HUES64 (cell line): ENCODE data around the gene ZNF644.

Experiments used
- H3K27ac ChIP-seq: 2 replicates; pipeline ENCODE4 v1.7.0; 2013; ENCODE audit warnings: low read depth, low read length, inconsistent platforms
- H3K27me3 ChIP-seq: 2 replicates; pipeline ENCODE4 v1.6.1; 2013; ENCODE audit warnings: mild to moderate bottlenecking, low read length; ENCODE audit not compliant: insufficient read depth
- H3K36me3 ChIP-seq: 2 replicates; pipeline ENCODE4 v1.6.1; 2013; ENCODE audit warnings: mild to moderate bottlenecking, low read length; ENCODE audit not compliant: insufficient read depth
- H3K4me1 ChIP-seq: 2 replicates; pipeline ENCODE4 v1.6.1; 2013; ENCODE audit warnings: mild to moderate bottlenecking, low read length, moderate library complexity; ENCODE audit not compliant: insufficient read depth
- H3K4me3 ChIP-seq: 2 replicates; pipeline ENCODE4 v1.5.1; 2013; ENCODE audit warnings: mild to moderate bottlenecking, low read length, moderate library complexity
- H3K9ac ChIP-seq: 2 replicates; pipeline ENCODE4 v1.6.1; 2013; ENCODE audit warnings: mild to moderate bottlenecking, low read depth, low read length
- H3K9me3 ChIP-seq: 2 replicates; pipeline ENCODE4 v1.6.1; 2013; ENCODE audit warnings: low read depth, low read length; ENCODE audit not compliant: insufficient read depth
- WGBS: fragments of 150-250, 120-280 bp; methylation state at CpG from one replicate; pipeline ENCODE4 v1.1.7; 2013; ENCODE audit warnings: missing lambda C conversion rate; 5-methylcytosine and 5-hydroxymethylcytosine counted together

Gene ZNF644

GRCh38 chr1:91006113-91006908, 15.5 kb downstream of the ZNF644 start:
- H3K9me3 ChIP-seq: peaks cover 14% of the 10 kb centered on the region; the same call in 1 of the 2 replicates
- H3K27me3 ChIP-seq: no peaks in the 10 kb centered on the region
- no peak overlapping the region for H3K9ac ChIP-seq
- H3K27ac ChIP-seq: no peak overlapping the region
- H3K4me3 ChIP-seq: no peak overlapping the region
- H3K4me1 ChIP-seq: peaks cover 39% of the 10 kb centered on the region
- WGBS: 97% methylated on average over 2 of the region's 2 CpGs
- H3K36me3 ChIP-seq: peaks cover 7% of the 10 kb centered on the region; the same call in 1 of the 2 replicates

GRCh38 chr1:91005285-91005684, 16.6 kb downstream of the ZNF644 start:
- no peak overlapping the region for H3K4me3 ChIP-seq
- 100% methylated on average over 1 of the region's 1 CpG for WGBS
- no peak overlapping the region for H3K27ac ChIP-seq
- peaks cover 14% of the 10 kb centered on the region; the same call in 1 of the 2 replicates for H3K9me3 ChIP-seq
- peaks cover 7% of the 10 kb centered on the region; the same call in 1 of the 2 replicates for H3K36me3 ChIP-seq
- no peaks in the 10 kb centered on the region for H3K27me3 ChIP-seq
- H3K9ac ChIP-seq: no peak overlapping the region
- peaks cover 30% of the 10 kb centered on the region for H3K4me1 ChIP-seq

DNA sequence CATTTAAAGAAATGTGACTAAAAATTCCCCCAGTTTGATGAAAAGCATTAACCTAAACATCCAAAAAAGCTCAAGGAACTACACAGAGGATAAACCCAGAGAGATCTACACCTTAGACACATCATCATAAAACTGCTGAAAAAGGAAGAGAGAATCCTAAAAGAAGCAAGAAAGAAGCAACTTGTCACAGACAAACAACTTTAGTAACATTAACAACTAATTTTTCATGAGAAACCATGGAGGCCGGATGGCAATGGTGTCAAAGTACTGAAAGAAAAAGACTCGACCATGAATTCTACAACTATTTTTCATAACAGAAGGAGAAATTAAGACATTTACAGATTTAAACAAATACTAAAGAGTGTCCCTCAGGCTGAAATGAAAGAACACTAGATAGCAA, 17.7 kb downstream of the ZNF644 start:
- Histone ChIP-seq H3K27ac (no peak overlapping the region), H3K4me3 (no peak overlapping the region), H3K27me3 (no peaks in the 10 kb centered on the region), H3K36me3 (peaks cover 7% of the 10 kb centered on the region; the same call in 1 of the 2 replicates), H3K9ac (no peak overlapping the region), H3K4me1 (peaks cover 20% of the 10 kb centered on the region), H3K9me3 (peaks cover 14% of the 10 kb centered on the region; the same call in 1 of the 2 replicates)
- WGBS: 91% methylated on average over 2 of the region's 2 CpGs

DNA sequence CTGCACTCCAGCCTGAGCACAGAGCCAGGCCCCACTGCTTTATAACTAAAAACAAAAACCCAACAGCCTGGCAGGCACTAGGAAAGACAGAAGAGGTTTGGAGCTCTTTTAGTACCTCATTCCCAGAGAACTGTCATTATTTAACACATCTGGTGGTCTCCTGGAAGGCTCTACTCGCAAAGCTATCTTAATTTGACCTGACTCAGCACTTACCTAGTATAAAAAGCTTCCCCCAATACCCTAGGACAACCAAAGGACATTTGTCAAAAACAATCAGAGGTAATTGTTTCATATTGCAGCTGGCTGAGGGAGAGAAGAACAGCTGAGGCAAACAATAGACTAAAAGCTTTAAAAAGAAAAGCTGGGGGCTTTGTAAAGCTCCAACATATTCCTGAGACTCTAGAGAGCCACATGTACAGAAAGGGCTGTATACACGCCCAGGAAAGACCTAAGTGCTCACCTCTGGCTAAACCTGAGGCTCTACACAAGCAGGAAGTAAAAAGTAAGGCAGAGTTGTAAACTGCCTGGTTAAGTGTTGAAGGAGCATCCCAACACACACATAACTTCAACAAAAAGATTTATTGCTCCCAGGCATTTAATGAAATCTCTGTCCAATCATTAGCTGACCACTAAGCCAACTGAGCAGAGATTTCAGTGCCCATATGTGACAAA, 25.0 kb downstream of the ZNF644 start:
- no peaks in the 10 kb centered on the region for H3K27me3 ChIP-seq
- H3K9me3 ChIP-seq: peaks cover 15% of the 10 kb centered on the region
- 93% methylated on average over 2 of the region's 2 CpGs for WGBS
- H3K4me1 ChIP-seq: peaks cover 6% of the 10 kb centered on the region
- H3K4me3 ChIP-seq: no peak overlapping the region
- H3K9ac ChIP-seq: no peak overlapping the region
- H3K27ac ChIP-seq: no peak overlapping the region
- H3K36me3 ChIP-seq: peaks cover 5% of the 10 kb centered on the region

DNA sequence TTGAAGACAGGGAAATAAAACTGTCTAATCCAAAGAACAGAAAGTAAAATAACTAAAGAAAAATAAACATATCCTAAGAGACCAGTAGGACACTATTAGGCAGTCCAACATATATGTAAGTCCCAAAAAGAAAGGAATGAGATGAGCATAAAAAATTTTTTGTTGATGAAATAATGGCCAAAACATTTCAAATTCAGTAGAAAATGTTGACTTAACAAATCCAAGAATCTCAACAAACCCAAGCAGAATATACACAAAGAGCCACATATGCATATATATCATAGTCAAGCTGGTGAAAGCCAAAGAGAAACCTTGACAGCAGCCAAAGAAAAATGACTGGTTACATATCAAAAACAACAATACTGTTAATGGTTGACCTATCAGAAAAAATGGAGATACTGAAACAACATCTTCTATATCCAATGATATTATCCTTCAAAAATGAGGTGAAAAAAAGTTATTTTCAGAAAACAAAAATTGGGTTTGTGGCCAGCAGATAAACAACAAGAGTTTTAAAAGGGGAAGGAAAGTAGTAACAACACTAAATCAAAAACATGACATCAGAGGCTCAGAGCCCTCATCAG, 26.4 kb downstream of the ZNF644 start:
- no peak overlapping the region for H3K4me3 ChIP-seq
- no peak overlapping the region for H3K9ac ChIP-seq
- peaks cover 21% of the 10 kb centered on the region for H3K9me3 ChIP-seq
- peaks cover 19% of the 10 kb centered on the region for H3K36me3 ChIP-seq
- H3K27me3 ChIP-seq: no peaks in the 10 kb centered on the region
- H3K27ac ChIP-seq: no peak overlapping the region
- peaks cover 6% of the 10 kb centered on the region for H3K4me1 ChIP-seq

- peaks cover 6% of the 10 kb centered on the region for H3K4me1 ChIP-seq
Observed at GRCh38 chr1:90994461-90994860, 27.4 kb downstream of the ZNF644 start.

DNA sequence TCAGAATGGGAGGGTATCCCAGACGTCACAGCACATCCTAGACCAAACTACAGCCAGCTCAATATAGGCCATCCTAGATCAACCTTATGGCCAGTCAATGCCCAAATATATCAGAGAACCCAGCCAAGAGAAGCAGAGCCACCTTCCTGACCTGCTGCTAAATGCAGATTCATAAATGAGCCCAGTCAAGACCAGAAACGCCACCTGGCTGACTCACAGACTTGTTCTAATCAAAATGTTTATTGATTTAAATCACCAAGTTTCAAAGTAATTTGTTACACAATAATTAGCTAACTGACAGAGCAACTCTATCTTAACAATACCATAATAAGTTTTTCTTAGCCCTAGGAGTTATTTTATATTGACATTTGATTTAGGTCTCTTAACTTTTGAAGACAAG, 28.6 kb downstream of the ZNF644 start:
- H3K27ac ChIP-seq: no peak overlapping the region
- H3K27me3 ChIP-seq: no peaks in the 10 kb centered on the region
- H3K9ac ChIP-seq: no peak overlapping the region
- WGBS: 90% methylated on average over 2 of the region's 2 CpGs
- H3K9me3 ChIP-seq: peaks cover 41% of the 10 kb centered on the region
- no peak overlapping the region for H3K4me3 ChIP-seq
- peaks cover 39% of the 10 kb centered on the region for H3K36me3 ChIP-seq
- H3K4me1 ChIP-seq: peaks cover 6% of the 10 kb centered on the region

More at GRCh38 chr1:90994461-90994860, 27.4 kb downstream of the ZNF644 start:
- no peak overlapping the region for H3K4me3 ChIP-seq
- 91% methylated on average over 1 of the region's 1 CpG for WGBS
- H3K36me3 ChIP-seq: peaks cover 28% of the 10 kb centered on the region
- H3K9me3 ChIP-seq: peaks cover 29% of the 10 kb centered on the region
- no peak overlapping the region for H3K9ac ChIP-seq
- no peaks in the 10 kb centered on the region for H3K27me3 ChIP-seq
- no peak overlapping the region for H3K27ac ChIP-seq

DNA sequence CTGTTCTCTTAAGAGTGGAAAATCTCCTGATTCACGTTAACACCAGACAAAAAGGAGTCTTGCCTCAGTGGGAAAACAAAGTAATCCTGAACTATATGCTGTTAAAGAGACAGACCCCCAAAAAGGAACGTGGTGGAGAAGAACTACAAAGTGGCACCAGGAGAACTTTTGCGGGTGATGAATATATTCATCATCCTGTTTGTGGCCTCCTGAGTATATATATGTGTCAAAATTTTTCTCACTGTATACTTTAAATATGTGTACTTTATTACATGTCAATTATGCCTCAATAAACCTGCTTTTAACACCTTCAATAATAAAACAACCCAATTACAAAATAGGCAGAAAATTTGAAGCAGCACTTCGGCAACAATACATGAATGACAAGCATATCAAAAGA, 31.1 kb downstream of the ZNF644 start:
- H3K36me3 ChIP-seq: peaks cover 37% of the 10 kb centered on the region
- H3K9ac ChIP-seq: no peak overlapping the region
- peaks cover 31% of the 10 kb centered on the region for H3K9me3 ChIP-seq
- no peaks in the 10 kb centered on the region for H3K27me3 ChIP-seq
- H3K27ac ChIP-seq: no peak overlapping the region
- WGBS: 92% methylated on average over 4 of the region's 4 CpGs
- H3K4me3 ChIP-seq: no peak overlapping the region
- peaks cover 9% of the 10 kb centered on the region for H3K4me1 ChIP-seq

- H3K9ac ChIP-seq: no peak overlapping the region
- H3K4me3 ChIP-seq: no peak overlapping the region
- H3K4me1 ChIP-seq: peaks cover 5% of the 10 kb centered on the region
- peaks cover 37% of the 10 kb centered on the region for H3K36me3 ChIP-seq
- no peaks in the 10 kb centered on the region for H3K27me3 ChIP-seq
- no peak overlapping the region for H3K27ac ChIP-seq
- peaks cover 31% of the 10 kb centered on the region for H3K9me3 ChIP-seq
Observed at GRCh38 chr1:90989990-90990389, 31.8 kb downstream of the ZNF644 start.

- H3K9me3 ChIP-seq: peaks cover 31% of the 10 kb centered on the region
- no peak overlapping the region for H3K9ac ChIP-seq
- H3K36me3 ChIP-seq: peaks cover 37% of the 10 kb centered on the region
- peaks cover 3% of the 10 kb centered on the region; the same call in 1 of the 2 replicates for H3K4me1 ChIP-seq
- WGBS: 95% methylated on average over 4 of the region's 4 CpGs
- H3K4me3 ChIP-seq: no peak overlapping the region
- no peaks in the 10 kb centered on the region for H3K27me3 ChIP-seq
- no peak overlapping the region for H3K27ac ChIP-seq
Observed at GRCh38 chr1:90989302-90989701, 32.5 kb downstream of the ZNF644 start.

DNA sequence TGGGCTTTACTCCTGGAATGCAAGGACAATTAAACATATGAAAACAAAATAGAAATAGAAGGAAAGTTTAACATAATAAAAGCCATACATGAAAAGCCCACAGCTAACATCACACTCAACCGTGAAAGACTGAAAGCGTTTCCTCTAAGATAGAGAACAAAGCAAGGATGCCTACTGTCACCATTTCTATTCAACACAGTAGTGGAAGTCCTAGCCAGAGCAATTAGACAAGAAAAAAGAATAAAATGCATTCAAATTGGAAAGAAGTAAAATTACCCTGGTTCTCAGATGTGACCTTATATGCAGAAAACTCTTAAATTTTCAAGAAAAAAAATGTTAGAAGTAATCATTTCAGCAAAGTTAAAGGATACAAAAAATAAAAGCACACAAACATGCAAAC, 34.0 kb downstream of the ZNF644 start:
- Histone ChIP-seq H3K36me3 (peaks cover 37% of the 10 kb centered on the region), H3K4me1 (peaks cover 3% of the 10 kb centered on the region; the same call in 1 of the 2 replicates), H3K9ac (no peak overlapping the region), H3K27ac (no peak overlapping the region), H3K4me3 (no peak overlapping the region), H3K27me3 (no peaks in the 10 kb centered on the region), H3K9me3 (peaks cover 31% of the 10 kb centered on the region)
- whole genome bisulfite sequencing: 88% methylated on average over 2 of the region's 2 CpGs
